Naive thymus-derived CD8-positive, alpha-beta T cell (primary cell): ENCODE results near the gene PAPPA. TPM values are rescaled to one million over a fixed set of nuclear protein-coding genes. Genes with fewer than 3 reads are reported as not detected.

Source experiments
- ATAC-seq, 2 donors: fragments of 150-1000 bp; cut with Tn5 transposase in 1 of 2; sonication (Bioruptor Pico), chemical (Tn5 transposase) in 1 of 2; 1 replicate in 1 of 2; 2 replicates in 1 of 2; pipeline ENCODE4 v1.10.0; 2021; ENCODE audit warnings: mild to moderate bottlenecking in 2 of 2, moderate library complexity in 2 of 2
- POLR2A ChIA-PET: fragments of 350-600 bp; sonication (Branson Sonifier 250); formaldehyde crosslinking; loops from one replicate; lab custom pipeline; 2021; ENCODE audit warnings: antibody characterized with exemption; lab: Charles Lee
- DNase-seq, 10 donors: peaks; one replicate each; pipeline versions ENCODE4 v3.0.0 to v3.0.0-alpha.2; 2020 to 2022
- H3K27ac Mint-ChIP-seq, 10 donors: one replicate each; pipeline ENCODE4 v1.8.0; 2020 to 2022; ENCODE audit warnings: mild to moderate bottlenecking in 10 of 10, mixed read lengths in 10 of 10, moderate library complexity in 4 of 10, inconsistent platforms in 1 of 10
- H3K27me3 Mint-ChIP-seq, 5 donors: one replicate each; pipeline ENCODE4 v1.8.0; 2021 to 2022; ENCODE audit warnings: mixed read lengths in 5 of 5
- H3K36me3 Mint-ChIP-seq, 3 donors: one replicate each; pipeline ENCODE4 v1.8.0; 2020 to 2022; ENCODE audit warnings: mixed read lengths in 3 of 3, mild to moderate bottlenecking in 2 of 3, inconsistent platforms in 1 of 3
- H3K4me1 Mint-ChIP-seq, 4 donors: one replicate each; pipeline ENCODE4 v1.8.0; 2021 to 2022; ENCODE audit warnings: mixed read lengths in 4 of 4
- H3K4me3 Mint-ChIP-seq, 10 donors: one replicate each; pipeline ENCODE4 v1.8.0; 2020 to 2022; ENCODE audit warnings: mild to moderate bottlenecking in 10 of 10, mixed read lengths in 10 of 10, moderate library complexity in 6 of 10, inconsistent platforms in 1 of 10
- H3K9me3 Mint-ChIP-seq, 9 donors: one replicate each; pipeline ENCODE4 v1.8.0; 2020 to 2022; ENCODE audit warnings: mixed read lengths in 9 of 9, mild to moderate bottlenecking in 3 of 9, inconsistent platforms in 1 of 9, moderate library complexity in 1 of 9
- polyA plus RNA-seq, 3 donors: library from polyadenylated mRNA; unstranded; fragments of 300-500 nt; fragmentation: Illumina TruSeq; gene quantifications; one replicate each; pipeline ENCODE4 v1.2.3, GENCODE V29; 2021
- total RNA-seq, 8 experiments: library from RNA in 2 of 8; stranded (reverse) in 2 of 8; gene quantifications; one replicate each; pipeline ENCODE4 v1.2.3 and lab custom pipeline; 2021 to 2026

Gene PAPPA
- total and polyA plus RNA-seq, 5 experiments from 2014 or later = 0.09 TPM; not detected in 4

GRCh38 chr9:116394894-116395698, 241.5 kb downstream of the PAPPA start:
- ATAC-seq (no peak), DNase-seq (no peak)
- no peak overlapping the region for H3K27ac Mint-ChIP-seq
- no peaks in the 10 kb centered on the region for H3K9me3 Mint-ChIP-seq
- no peaks in the 10 kb centered on the region for H3K27me3 Mint-ChIP-seq
- POLR2A ChIA-PET = no interaction called here
- H3K4me1 Mint-ChIP-seq = no peaks in the 10 kb centered on the region
- peaks cover 0 to 14% (median 0%) of the 10 kb centered on the region in 3 donors for H3K36me3 Mint-ChIP-seq
- H3K4me3 Mint-ChIP-seq = no peak overlapping the region

GRCh38 chr9:116395699-116396037, 242.1 kb downstream of the PAPPA start:
- Mint-ChIP-seq H3K4me3 (no peak overlapping the region), H3K9me3 (no peaks in the 10 kb centered on the region), H3K36me3 (peaks cover 0 to 14% (median 0%) of the 10 kb centered on the region in 3 donors), H3K27ac (no peak overlapping the region), H3K27me3 (no peaks in the 10 kb centered on the region), H3K4me1 (no peaks in the 10 kb centered on the region)
- ATAC-seq = no peak
- POLR2A ChIA-PET = no interaction called here
- no peak for DNase-seq

DNA sequence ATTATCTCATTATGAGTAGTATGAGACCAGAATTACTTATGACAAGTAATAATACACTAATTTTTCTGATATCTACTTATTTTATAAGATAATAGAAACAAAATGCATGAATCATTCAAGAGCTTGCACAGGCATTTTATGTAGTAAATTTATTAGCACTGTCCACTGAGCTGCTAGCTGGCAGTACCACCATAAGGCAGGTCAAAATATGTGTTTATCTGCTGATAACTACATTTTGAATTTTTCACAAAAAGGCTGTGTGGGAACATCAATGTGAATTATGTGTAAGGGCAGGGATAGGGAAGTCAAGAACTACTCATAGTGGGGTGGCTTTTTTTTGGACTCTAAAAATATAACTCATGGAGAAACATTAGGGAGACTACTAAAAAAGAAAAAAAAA, 249.6 kb downstream of the PAPPA start:
- Mint-ChIP-seq H3K9me3 (no peaks in the 10 kb centered on the region), H3K27ac (no peak overlapping the region), H3K36me3 (peaks cover 7 to 9% (median 8%) of the 10 kb centered on the region in 3 donors), H3K4me3 (no peak overlapping the region), H3K4me1 (no peaks in the 10 kb centered on the region), H3K27me3 (no peaks in the 10 kb centered on the region)
- POLR2A ChIA-PET = no interaction called here
- DNase-seq = no peak
- ATAC-seq = no peak

- no peaks in the 10 kb centered on the region for H3K4me1 Mint-ChIP-seq
- H3K9me3 Mint-ChIP-seq = no peaks in the 10 kb centered on the region
- no peaks in the 10 kb centered on the region for H3K27me3 Mint-ChIP-seq
- ATAC-seq = no peak
- H3K27ac Mint-ChIP-seq = no peak overlapping the region
- DNase-seq = no peak
- POLR2A ChIA-PET = no interaction called here
- H3K36me3 Mint-ChIP-seq = peaks cover 7 to 13% (median 9%) of the 10 kb centered on the region in 3 donors
- no peak overlapping the region for H3K4me3 Mint-ChIP-seq
Observed at GRCh38 chr9:116404228-116404627, 250.6 kb downstream of the PAPPA start.

DNA sequence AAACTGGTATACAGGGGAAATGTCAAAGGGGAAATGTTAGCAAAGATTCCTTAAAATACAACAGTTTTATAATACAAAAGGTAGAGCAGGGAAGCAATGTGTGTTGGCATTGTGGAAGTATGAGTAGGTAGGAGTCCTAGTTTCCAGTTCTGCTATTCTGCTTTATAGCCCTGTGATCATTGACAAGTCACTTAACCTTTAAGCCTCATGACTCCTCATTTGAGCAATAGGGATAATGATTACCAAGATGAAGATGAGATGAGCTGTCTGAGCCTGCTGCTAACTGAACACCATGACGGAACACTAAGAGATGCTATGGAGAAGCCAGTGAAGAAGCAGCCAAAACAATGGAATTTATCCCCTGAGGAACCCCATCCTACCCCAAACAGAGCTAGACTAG, 251.7 kb downstream of the PAPPA start:
- H3K9me3 Mint-ChIP-seq = no peaks in the 10 kb centered on the region
- ATAC-seq (no peak), DNase-seq (no peak)
- H3K36me3 Mint-ChIP-seq = peaks cover 7 to 10% (median 9%) of the 10 kb centered on the region in 3 donors
- no peaks in the 10 kb centered on the region for H3K27me3 Mint-ChIP-seq
- H3K4me3 Mint-ChIP-seq = no peak overlapping the region
- no peaks in the 10 kb centered on the region for H3K4me1 Mint-ChIP-seq
- POLR2A ChIA-PET = no interaction called here
- no peak overlapping the region for H3K27ac Mint-ChIP-seq

- ATAC-seq (no peak), DNase-seq (no peak)
- H3K27ac Mint-ChIP-seq = no peak overlapping the region
- no peaks in the 10 kb centered on the region for H3K27me3 Mint-ChIP-seq
- H3K4me1 Mint-ChIP-seq = no peaks in the 10 kb centered on the region
- peaks cover 7 to 9% (median 9%) of the 10 kb centered on the region in 3 donors for H3K36me3 Mint-ChIP-seq
- H3K4me3 Mint-ChIP-seq = no peak overlapping the region
- no peaks in the 10 kb centered on the region for H3K9me3 Mint-ChIP-seq
- POLR2A ChIA-PET = no interaction called here
Observed at GRCh38 chr9:116406469-116406868, 252.9 kb downstream of the PAPPA start.

- Mint-ChIP-seq H3K4me1 (no peaks in the 10 kb centered on the region), H3K36me3 (peaks cover 7 to 9% (median 9%) of the 10 kb centered on the region in 3 donors), H3K9me3 (no peaks in the 10 kb centered on the region), H3K27ac (no peak overlapping the region), H3K4me3 (no peak overlapping the region), H3K27me3 (no peaks in the 10 kb centered on the region)
- DNase-seq = no peak
- no peak for ATAC-seq
- POLR2A ChIA-PET = no interaction called here
Observed at GRCh38 chr9:116409129-116409528, 255.5 kb downstream of the PAPPA start.

GRCh38 chr9:116409638-116410037, 256.0 kb downstream of the PAPPA start:
- ATAC-seq (no peak), DNase-seq (no peak)
- POLR2A ChIA-PET = no interaction called here
- Mint-ChIP-seq H3K27me3 (no peaks in the 10 kb centered on the region), H3K4me3 (no peak overlapping the region), H3K9me3 (no peaks in the 10 kb centered on the region), H3K27ac (no peak overlapping the region), H3K4me1 (no peaks in the 10 kb centered on the region), H3K36me3 (peaks cover 7 to 9% (median 9%) of the 10 kb centered on the region in 3 donors)

DNA sequence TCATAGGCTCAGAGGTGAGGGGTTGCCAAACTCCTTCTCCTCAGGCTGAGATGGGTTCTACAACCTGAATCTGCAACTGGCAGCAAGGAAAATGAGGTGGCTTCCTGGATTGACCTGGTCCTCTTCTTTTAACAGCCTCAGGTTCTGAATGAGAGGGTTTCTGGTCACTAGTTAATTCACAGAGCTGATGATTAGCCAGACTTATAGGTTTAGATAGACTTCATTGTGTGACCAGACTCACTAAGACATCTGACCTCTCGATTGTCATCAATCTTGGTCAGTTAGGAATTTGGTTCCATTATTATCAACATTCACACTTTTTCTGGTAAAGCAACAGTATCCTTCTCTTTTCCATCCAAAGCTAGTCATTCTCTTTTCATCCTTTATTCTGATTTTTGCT, 257.9 kb downstream of the PAPPA start:
- H3K4me1 Mint-ChIP-seq = no peaks in the 10 kb centered on the region
- H3K4me3 Mint-ChIP-seq = no peak overlapping the region
- DNase-seq (no peak), ATAC-seq (no peak)
- POLR2A ChIA-PET = no interaction called here
- no peak overlapping the region for H3K27ac Mint-ChIP-seq
- H3K27me3 Mint-ChIP-seq = no peaks in the 10 kb centered on the region
- no peaks in the 10 kb centered on the region for H3K9me3 Mint-ChIP-seq
- H3K36me3 Mint-ChIP-seq = peaks cover 4 to 11% (median 8%) of the 10 kb centered on the region in 3 donors

DNA sequence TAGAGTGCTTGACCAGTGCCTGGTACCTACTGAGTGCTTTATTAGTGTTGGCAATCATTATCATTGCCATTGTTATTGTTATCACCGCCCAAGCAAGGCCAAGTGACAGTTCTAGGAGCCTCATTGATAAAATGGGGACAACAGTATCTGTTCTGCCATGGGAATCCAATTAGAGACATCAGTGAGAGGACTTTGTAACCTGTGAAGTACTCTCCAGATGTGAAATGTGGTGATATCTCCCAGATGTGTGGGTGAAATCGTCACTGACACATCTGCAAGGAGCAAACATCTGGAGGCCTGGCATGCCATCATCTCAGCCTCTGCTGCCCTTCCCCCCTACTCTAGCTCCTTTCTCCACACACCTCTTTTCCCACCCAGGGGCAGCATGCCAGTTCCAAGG, 260.8 kb downstream of the PAPPA start:
- no peak for ATAC-seq
- H3K36me3 Mint-ChIP-seq = peaks cover 0 to 28% (median 7%) of the 10 kb centered on the region in 3 donors
- no peaks in the 10 kb centered on the region for H3K9me3 Mint-ChIP-seq
- H3K27me3 Mint-ChIP-seq = no peaks in the 10 kb centered on the region
- no peak overlapping the region for H3K27ac Mint-ChIP-seq
- DNase-seq = no peak
- H3K4me1 Mint-ChIP-seq = no peaks in the 10 kb centered on the region
- POLR2A ChIA-PET = no interaction called here
- H3K4me3 Mint-ChIP-seq = no peak overlapping the region

- ATAC-seq = no peak
- H3K9me3 Mint-ChIP-seq = peaks cover 0 to 3% (median 0%) of the 10 kb centered on the region in 9 donors
- H3K27me3 Mint-ChIP-seq = no peaks in the 10 kb centered on the region
- POLR2A ChIA-PET = no interaction called here
- no peak overlapping the region for H3K4me3 Mint-ChIP-seq
- DNase-seq = no peak
- peaks cover 11 to 36% (median 13%) of the 10 kb centered on the region in 3 donors for H3K36me3 Mint-ChIP-seq
- H3K27ac Mint-ChIP-seq = no peak overlapping the region
- no peaks in the 10 kb centered on the region for H3K4me1 Mint-ChIP-seq
Observed at GRCh38 chr9:116416421-116416820, 262.8 kb downstream of the PAPPA start.

DNA sequence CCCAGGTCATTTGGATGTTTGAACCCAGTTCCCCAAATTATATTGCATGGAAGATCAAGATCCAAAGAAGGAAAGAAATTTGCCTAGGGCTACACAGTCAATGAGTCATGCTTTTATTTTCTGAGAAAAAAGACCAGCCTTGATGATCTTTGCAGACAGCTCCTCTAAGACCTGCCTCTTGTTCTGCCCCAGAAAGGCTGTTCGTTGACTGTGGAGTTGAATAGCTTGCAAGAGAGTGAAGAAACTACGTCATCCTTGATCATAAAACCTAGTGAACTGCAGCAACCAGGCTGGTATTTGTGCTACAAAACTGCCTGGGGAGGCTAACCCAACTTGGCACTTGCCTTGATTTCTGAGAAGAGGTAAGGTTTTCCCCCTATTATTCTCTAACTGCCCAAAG, 263.9 kb downstream of the PAPPA start:
- no peak for DNase-seq
- Mint-ChIP-seq H3K4me1 (no peaks in the 10 kb centered on the region), H3K4me3 (no peak overlapping the region), H3K9me3 (peaks cover 0 to 3% (median 0%) of the 10 kb centered on the region in 9 donors), H3K27me3 (no peaks in the 10 kb centered on the region), H3K36me3 (peaks cover 11 to 39% (median 14%) of the 10 kb centered on the region in 3 donors), H3K27ac (no peak overlapping the region)
- POLR2A ChIA-PET = no interaction called here
- no peak for ATAC-seq

DNA sequence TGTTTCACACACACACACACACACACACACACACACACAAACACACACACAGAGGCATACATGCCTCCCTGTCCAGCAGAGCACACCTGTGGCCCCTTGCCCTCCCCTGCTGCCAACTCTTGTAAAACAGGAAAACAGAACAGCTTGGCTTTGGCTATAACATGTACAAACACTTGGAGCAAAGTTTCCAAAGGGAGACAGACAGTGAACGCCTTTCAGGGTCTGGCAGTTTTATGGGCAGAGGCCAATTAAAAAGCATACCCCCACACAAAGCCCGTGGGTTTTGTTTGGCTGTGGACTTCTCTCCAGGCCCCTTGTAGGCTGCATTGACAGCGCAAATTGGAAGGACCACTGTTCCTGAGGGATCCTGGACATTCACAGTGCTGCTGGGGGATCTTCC, 265.6 kb downstream of the PAPPA start:
- ATAC-seq (no peak), DNase-seq (no peak)
- Mint-ChIP-seq H3K9me3 (peaks cover 0 to 3% (median 0%) of the 10 kb centered on the region in 9 donors), H3K36me3 (peaks cover 11 to 45% (median 14%) of the 10 kb centered on the region in 3 donors), H3K27me3 (no peaks in the 10 kb centered on the region), H3K4me3 (no peak overlapping the region), H3K4me1 (no peaks in the 10 kb centered on the region), H3K27ac (no peak overlapping the region)
- POLR2A ChIA-PET = no interaction called here
